Pancreas (tissue), 10 donors: ENCODE measurements around the gene MMADHC. TPM values are rescaled to one million over a fixed set of nuclear protein-coding genes. Genes with fewer than 3 reads are reported as not detected.

Experiments
- ATAC-seq, 4 donors: fragments of 200-7000 bp; cut with Tn5 transposase; one replicate each; pipeline versions ENCODE4 v1.8.0 to v1.9.1; 2020; ENCODE audit warnings: mild to moderate bottlenecking in 4 of 4, moderate library complexity in 4 of 4
- DNase-seq, 6 donors: peaks; one replicate each; pipeline ENCODE4 v3.0.0-alpha.2; 2020
- FAIRE-seq: peaks from 2 replicates; lab custom pipeline; 2012; peaks lifted over from hg19 to GRCh38; lab: Jason Lieb, UNC
- H3K27ac ChIP-seq, 4 donors: fragments of 200-600 bp; sonication (generic); 1 replicate in 3 of 4; 2 replicates in 1 of 4; pipeline versions ENCODE4 v1.5.0 to v1.8.0; 2020
- H3K27me3 ChIP-seq, 4 donors: fragments of 200-600 bp; one replicate each; pipeline ENCODE4 v1.8.0; 2021
- H3K36me3 ChIP-seq, 3 donors: fragments of 200-600 bp; sonication (generic) in 1 of 3; one replicate each; pipeline versions ENCODE4 v1.5.0 to v1.8.0; 2020 to 2021
- H3K4me1 ChIP-seq, 3 donors: fragments of 200-600 bp; one replicate each; pipeline ENCODE4 v1.8.0; 2021
- H3K4me3 ChIP-seq, 4 donors: fragments of 200-600 bp; sonication (generic) in 2 of 4; one replicate each; pipeline versions ENCODE4 v1.5.0 to v1.8.0; 2020 to 2021
- H3K9me3 ChIP-seq, 4 donors: fragments of 200-600 bp; one replicate each; pipeline ENCODE4 v1.8.0; 2021
- WGBS, 2 donors: extraction: QIAGEN DNeasy Blood & Tissue Kit; methylation state at CpG; one replicate each; pipeline ENCODE4 v1.1.7; 2013; 5-methylcytosine and 5-hydroxymethylcytosine counted together
- intact Hi-C, 3 donors: fragments of 100-400 bp; cut with DNase I; formaldehyde crosslinking; loops; one replicate each; pipeline versions ENCODE4 v1.11.1 to v1.14.2; 2022
- polyA plus RNA-seq, 2 donors: library from polyadenylated mRNA; stranded (reverse); fragments of 200-250 nt; gene quantifications; one replicate each; pipeline ENCODE4 v1.2.3, GENCODE V29; 2013
- total RNA-seq, 6 donors: library from RNA; stranded (reverse); fragmentation: NEBNext Ultra II Directional in 4 of 6; extraction: Animal tissue kit (Norgen Biotek cat#: 25700) in 4 of 6; gene quantifications; one replicate each; pipeline versions ENCODE4 v1.2.1 to v1.2.4, GENCODE V29; 2021 to 2023
- TF ChIP-seq, protein P1 (sequence below), 4 donors: fragments of 200-600 bp; sonication (generic) in 3 of 4; IDR thresholded peaks; one replicate each; pipeline versions ENCODE4 v1.5.0 to v1.8.0; 2021; ENCODE audit warnings: antibody characterized with exemption in 4 of 4
- donor health status: healthy with polysubstance abuse.
- donor health status: DM: no; HTN: no; CAD: no; lungs with moderate emphysema.
- donor health status: DM: no; HTN: no; CAD: no.
- donor health status: control.
- donor health status: control.
- donor health status: Bipolar disorder and iron deficiency.
- donor health status: DM: yes; HTN: yes; CAD: no.
- donor health status: DM: no; HTN: no; CAD: no.
- donor health status: DM: no; HTN: no; CAD: no.
- donor health status: DM: yes; HTN: yes; CAD: no.

The MMADHC gene
- total and polyA plus RNA-seq, 8 donors: 20.1 to 68.0 (median 57.4) TPM

DNA sequence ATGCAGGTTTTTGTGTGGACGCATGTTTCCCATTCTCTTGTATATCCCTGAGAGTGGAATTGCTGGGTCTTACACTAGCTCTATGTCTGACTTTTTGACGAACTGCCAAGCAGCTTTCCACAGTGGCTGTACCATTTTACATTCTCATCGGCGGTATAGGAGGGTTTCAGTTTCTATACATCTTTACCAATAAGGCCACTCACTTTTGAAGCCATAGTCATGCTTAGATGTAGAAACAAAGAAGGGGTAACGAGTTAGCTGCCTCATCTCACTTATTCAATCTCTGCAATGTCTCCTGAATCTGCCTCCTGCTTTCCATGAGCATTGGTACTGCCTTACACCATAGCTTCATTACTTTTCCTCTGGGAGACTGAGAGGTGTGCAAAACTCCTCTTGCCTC is 47.4 kb downstream of the MMADHC start:
- no peaks in the 10 kb centered on the region for H3K27me3 ChIP-seq
- no peak overlapping the region for H3K4me3 ChIP-seq
- no peaks in the 10 kb centered on the region for H3K9me3 ChIP-seq
- 76 to 80% methylated on average over 5 of the region's 5 CpGs for WGBS, 2 donors
- H3K27ac ChIP-seq: no peak overlapping the region
- TF ChIP-seq, protein P1, sequence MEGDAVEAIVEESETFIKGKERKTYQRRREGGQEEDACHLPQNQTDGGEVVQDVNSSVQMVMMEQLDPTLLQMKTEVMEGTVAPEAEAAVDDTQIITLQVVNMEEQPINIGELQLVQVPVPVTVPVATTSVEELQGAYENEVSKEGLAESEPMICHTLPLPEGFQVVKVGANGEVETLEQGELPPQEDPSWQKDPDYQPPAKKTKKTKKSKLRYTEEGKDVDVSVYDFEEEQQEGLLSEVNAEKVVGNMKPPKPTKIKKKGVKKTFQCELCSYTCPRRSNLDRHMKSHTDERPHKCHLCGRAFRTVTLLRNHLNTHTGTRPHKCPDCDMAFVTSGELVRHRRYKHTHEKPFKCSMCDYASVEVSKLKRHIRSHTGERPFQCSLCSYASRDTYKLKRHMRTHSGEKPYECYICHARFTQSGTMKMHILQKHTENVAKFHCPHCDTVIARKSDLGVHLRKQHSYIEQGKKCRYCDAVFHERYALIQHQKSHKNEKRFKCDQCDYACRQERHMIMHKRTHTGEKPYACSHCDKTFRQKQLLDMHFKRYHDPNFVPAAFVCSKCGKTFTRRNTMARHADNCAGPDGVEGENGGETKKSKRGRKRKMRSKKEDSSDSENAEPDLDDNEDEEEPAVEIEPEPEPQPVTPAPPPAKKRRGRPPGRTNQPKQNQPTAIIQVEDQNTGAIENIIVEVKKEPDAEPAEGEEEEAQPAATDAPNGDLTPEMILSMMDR (IDR thresholded peaks at IDR 0.05): no peak
- intact Hi-C loops: no loop called here
- H3K36me3 ChIP-seq: no peaks in the 10 kb centered on the region
- FAIRE-seq: no peak
- H3K4me1 ChIP-seq: no peaks in the 10 kb centered on the region
- ATAC-seq: no peak
- no peak for DNase-seq

GRCh38 chr2:149538138-149538833 is 49.3 kb downstream of the MMADHC start:
- intact Hi-C loops: no loop called here
- no peaks in the 10 kb centered on the region for H3K36me3 ChIP-seq
- no peak overlapping the region for H3K27ac ChIP-seq
- DNase-seq: no peak
- no peaks in the 10 kb centered on the region for H3K9me3 ChIP-seq
- H3K27me3 ChIP-seq: no peaks in the 10 kb centered on the region
- H3K4me1 ChIP-seq: no peaks in the 10 kb centered on the region
- no peak for ATAC-seq
- TF ChIP-seq, protein P1 (IDR thresholded peaks at IDR 0.05): no peak
- WGBS, 2 donors: 62 to 65% methylated on average over 8 of the region's 8 CpGs
- H3K4me3 ChIP-seq: no peak overlapping the region
- FAIRE-seq: no peak

DNA sequence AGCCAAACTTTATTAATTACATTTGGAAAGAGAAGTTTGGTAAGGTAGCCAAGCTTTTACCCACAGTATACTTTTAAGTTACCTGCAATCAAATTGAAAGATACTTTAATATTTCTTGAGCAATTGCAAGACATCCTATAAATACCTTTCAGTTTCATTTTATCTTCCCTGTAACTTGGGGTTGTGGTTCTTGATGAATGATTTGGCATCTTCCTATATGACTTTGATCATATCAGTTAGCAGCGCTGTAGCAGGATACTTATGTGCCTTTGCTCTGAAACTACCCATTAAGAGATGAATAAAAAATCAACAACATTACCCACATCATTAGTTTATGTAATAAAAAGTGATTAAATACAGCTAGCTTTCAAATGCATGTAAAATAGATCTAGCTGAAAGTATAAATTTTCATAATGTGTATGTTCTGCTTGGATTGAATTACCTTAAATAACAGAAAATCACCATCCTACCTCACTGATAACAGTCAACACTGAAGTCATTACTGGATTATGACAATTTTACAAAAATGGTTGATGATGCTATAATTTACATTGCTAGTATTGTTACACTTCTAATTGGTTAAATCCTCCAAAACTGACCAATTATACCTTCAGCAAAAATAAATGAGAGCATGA is 50.4 kb downstream of the MMADHC start:
- no peaks in the 10 kb centered on the region for H3K27me3 ChIP-seq
- intact Hi-C loops: no loop called here
- H3K4me3 ChIP-seq: no peak overlapping the region
- H3K36me3 ChIP-seq: no peaks in the 10 kb centered on the region
- FAIRE-seq (no peak), ATAC-seq (no peak), DNase-seq (no peak)
- H3K4me1 ChIP-seq: no peaks in the 10 kb centered on the region
- no peaks in the 10 kb centered on the region for H3K9me3 ChIP-seq
- 0 to 54% methylated on average over 1 of the region's 1 CpG for WGBS, 2 donors
- TF ChIP-seq, protein P1 (IDR thresholded peaks at IDR 0.05): no peak
- H3K27ac ChIP-seq: no peak overlapping the region

DNA sequence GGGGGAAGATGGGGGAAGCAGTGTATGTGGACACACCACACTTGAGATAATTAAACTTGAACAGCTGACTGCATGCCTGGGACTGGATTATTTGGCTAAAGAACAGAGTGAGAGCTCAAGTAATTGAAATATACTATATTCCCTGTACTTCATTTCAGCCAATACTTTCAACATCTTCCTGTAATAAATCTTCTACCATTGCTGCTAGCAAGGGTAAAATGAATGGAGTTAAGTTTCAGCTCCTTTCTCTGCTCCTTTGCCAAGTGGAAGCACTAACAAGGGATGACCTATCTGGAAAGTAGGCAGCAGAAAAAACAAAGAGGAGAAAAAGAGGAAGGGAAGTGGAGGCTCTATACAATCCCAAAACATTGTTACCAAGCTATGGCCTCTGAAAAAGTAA is 50.9 kb downstream of the MMADHC start:
- Histone ChIP-seq H3K4me3 (no peak overlapping the region), H3K27ac (no peak overlapping the region), H3K36me3 (no peaks in the 10 kb centered on the region), H3K9me3 (no peaks in the 10 kb centered on the region), H3K4me1 (no peaks in the 10 kb centered on the region), H3K27me3 (no peaks in the 10 kb centered on the region)
- FAIRE-seq (no peak), DNase-seq (no peak), ATAC-seq (no peak)
- intact Hi-C loops: no loop called here
- TF ChIP-seq, protein P1 (IDR thresholded peaks at IDR 0.05): no peak

DNA sequence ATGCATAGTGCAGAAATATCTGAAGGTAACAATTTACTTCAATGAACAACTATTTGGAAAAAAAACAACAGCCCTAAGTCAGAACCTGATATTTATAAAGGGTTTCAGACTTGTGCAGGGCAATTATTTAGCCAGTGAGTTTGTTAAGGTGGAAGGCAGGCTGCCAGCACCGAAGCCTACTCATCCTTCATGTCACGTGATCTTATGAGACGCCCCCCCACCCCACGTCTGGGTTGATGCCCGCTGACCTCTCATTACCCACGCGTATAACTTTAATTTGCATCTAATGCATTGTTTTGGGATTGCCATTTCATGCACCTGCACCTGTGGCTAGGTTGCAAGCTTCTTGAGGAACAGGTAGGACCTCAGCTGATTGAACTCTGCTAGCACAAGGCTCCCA is 52.9 kb downstream of the MMADHC start:
- intact Hi-C loops: no loop called here
- TF ChIP-seq, protein P1 (IDR thresholded peaks at IDR 0.05): no peak
- DNase-seq (no peak), ATAC-seq (no peak), FAIRE-seq (no peak)
- no peaks in the 10 kb centered on the region for H3K36me3 ChIP-seq
- no peaks in the 10 kb centered on the region for H3K27me3 ChIP-seq
- H3K4me3 ChIP-seq: no peak overlapping the region
- H3K9me3 ChIP-seq: no peaks in the 10 kb centered on the region
- 69 to 74% methylated on average over 7 of the region's 7 CpGs for WGBS, 2 donors
- no peak overlapping the region for H3K27ac ChIP-seq
- H3K4me1 ChIP-seq: no peaks in the 10 kb centered on the region
